HG03457 (cell line): ENCODE results near the gene LEMD3.

Experiments
- ATAC-seq: cut with Tn5 transposase; IDR thresholded peaks from one replicate; pipeline ENCODE4 v1.9.1; 2021; ENCODE audit warnings: moderate number of reproducible peaks; ENCODE audit not compliant: unreplicated experiment

LEMD3 gene

GRCh38 chr12:65168681-65169319, 583 bp upstream of the LEMD3 start:
- ATAC-seq: peak; percentile 6

GRCh38 chr12:65170209-65170881, 962 bp downstream of the LEMD3 start:
- ATAC-seq: peak; percentile 33

GRCh38 chr12:65171073-65171472, 1.7 kb downstream of the LEMD3 start:
- no peak for ATAC-seq

GRCh38 chr12:65171870-65172269, 2.5 kb downstream of the LEMD3 start:
- ATAC-seq: no peak

- no peak for ATAC-seq
These were observed 6.0 kb downstream of the LEMD3 start for GRCh38 chr12:65175385-65175784.

GRCh38 chr12:65182012-65182739, 12.8 kb downstream of the LEMD3 start:
- no peak for ATAC-seq

- no peak for ATAC-seq
These were observed 14.9 kb downstream of the LEMD3 start for GRCh38 chr12:65184176-65184857.

GRCh38 chr12:65184858-65185229, 15.5 kb downstream of the LEMD3 start:
- no peak for ATAC-seq

- ATAC-seq: no peak
These were observed 18.3 kb downstream of the LEMD3 start for GRCh38 chr12:65187665-65188064.

GRCh38 chr12:65188179-65188701, 18.9 kb downstream of the LEMD3 start:
- ATAC-seq: peak; percentile 39

- ATAC-seq: peak; percentile 96
These were observed 19.8 kb downstream of the LEMD3 start for GRCh38 chr12:65189028-65189718.

GRCh38 chr12:65192963-65193516, 23.7 kb downstream of the LEMD3 start:
- ATAC-seq: no peak

GRCh38 chr12:65194949-65195348, 25.6 kb downstream of the LEMD3 start:
- ATAC-seq: no peak

GRCh38 chr12:65195387-65196055, 26.1 kb downstream of the LEMD3 start:
- no peak for ATAC-seq

GRCh38 chr12:65196762-65197567, 27.6 kb downstream of the LEMD3 start:
- ATAC-seq: no peak

GRCh38 chr12:65199604-65200003, 30.2 kb downstream of the LEMD3 start:
- no peak for ATAC-seq

GRCh38 chr12:65200007-65200665, 30.8 kb downstream of the LEMD3 start:
- no peak for ATAC-seq

- ATAC-seq: no peak
These were observed 34.0 kb downstream of the LEMD3 start for GRCh38 chr12:65203376-65203775.
